ENCODE results near the gene ASH1L.

Gene ASH1L

GRCh38 chr1:155383406-155383805 is 179.2 kb downstream of the ASH1L start:
- ChIA-PET POLR2A (no interaction called here), CTCF (no interaction called here)
- no peak for TF ChIP-seq FOXK2 (IDR thresholded peaks at IDR 0.05)
- no peak for TF ChIP-seq SUZ12 (IDR thresholded peaks at IDR 0.05)
- TF ChIP-seq L3MBTL2 (conservative IDR thresholded peaks at IDR 0.05): no peak
- TF ChIP-seq TARDBP (IDR thresholded peaks at IDR 0.05): no peak
- TF ChIP-seq PKNOX1 (IDR thresholded peaks at IDR 0.05): no peak
- no peak for TF ChIP-seq SP1 (IDR thresholded peaks at IDR 0.05)
- TF ChIP-seq ZNF384 (IDR thresholded peaks at IDR 0.05): no peak
- no peak for TF ChIP-seq ELF4 (IDR thresholded peaks at IDR 0.05)
- TF ChIP-seq CTBP1 (IDR thresholded peaks at IDR 0.05; ENCODE audit: borderline replicate concordance): no peak
- TF ChIP-seq FOXA1 (IDR thresholded peaks at IDR 0.05): no peak
- TF ChIP-seq BHLHE40 (IDR thresholded peaks at IDR 0.05; ENCODE audit: borderline replicate concordance): no peak
- TF ChIP-seq FOXM1 (IDR thresholded peaks at IDR 0.05; ENCODE audit: borderline replicate concordance): no peak
- no peak for TF ChIP-seq ARNT (IDR thresholded peaks at IDR 0.05)
- no peak for TF ChIP-seq LEF1 (IDR thresholded peaks at IDR 0.05; ENCODE audit: borderline replicate concordance)
- no peak for TF ChIP-seq NFRKB (IDR thresholded peaks at IDR 0.05)
- no peak for TF ChIP-seq HDGF (IDR thresholded peaks at IDR 0.05; ENCODE audit: borderline replicate concordance)
- no peak for DNase-seq (ENCODE audit: extremely low spot score)

- no peak for TF ChIP-seq LEF1 (IDR thresholded peaks at IDR 0.05; ENCODE audit: borderline replicate concordance)
- TF ChIP-seq L3MBTL2 (conservative IDR thresholded peaks at IDR 0.05): no peak
- TF ChIP-seq PKNOX1 (IDR thresholded peaks at IDR 0.05): no peak
- TF ChIP-seq NFRKB (IDR thresholded peaks at IDR 0.05): no peak
- no peak for TF ChIP-seq TARDBP (IDR thresholded peaks at IDR 0.05)
- no peak for TF ChIP-seq BHLHE40 (IDR thresholded peaks at IDR 0.05; ENCODE audit: borderline replicate concordance)
- no peak for TF ChIP-seq FOXK2 (IDR thresholded peaks at IDR 0.05)
- no peak for TF ChIP-seq SUZ12 (IDR thresholded peaks at IDR 0.05)
- no peak for TF ChIP-seq CTBP1 (IDR thresholded peaks at IDR 0.05; ENCODE audit: borderline replicate concordance)
- TF ChIP-seq ZNF384 (IDR thresholded peaks at IDR 0.05): no peak
- no peak for TF ChIP-seq FOXA1 (IDR thresholded peaks at IDR 0.05)
- no peak for TF ChIP-seq ELF4 (IDR thresholded peaks at IDR 0.05)
- TF ChIP-seq SP1 (IDR thresholded peaks at IDR 0.05): no peak
- TF ChIP-seq HDGF (IDR thresholded peaks at IDR 0.05; ENCODE audit: borderline replicate concordance): no peak
- TF ChIP-seq ARNT (IDR thresholded peaks at IDR 0.05): no peak
- no peak for TF ChIP-seq FOXM1 (IDR thresholded peaks at IDR 0.05; ENCODE audit: borderline replicate concordance)
- POLR2A ChIA-PET: no interaction called here
- CTCF ChIA-PET: no interaction called here
- peak; percentile 18 for DNase-seq (ENCODE audit: extremely low spot score)
These were observed 182.9 kb downstream of the ASH1L start for GRCh38 chr1:155379631-155380090.

GRCh38 chr1:155379180-155379579 is 183.4 kb downstream of the ASH1L start:
- POLR2A ChIA-PET: no interaction called here
- CTCF ChIA-PET: no interaction called here
- no peak for TF ChIP-seq FOXA1 (IDR thresholded peaks at IDR 0.05)
- no peak for DNase-seq (ENCODE audit: extremely low spot score)

GRCh38 chr1:155360051-155360450 is 202.6 kb downstream of the ASH1L start:
- no peak for DNase-seq (ENCODE audit: extremely low spot score)
- POLR2A ChIA-PET: no interaction called here
- CTCF ChIA-PET: interaction anchor here (0.7 kb wide), 1 partner anchor 1796 kb away, joined by 3 read pairs; no protein-coding TSS in a partner anchor
- no peak for TF ChIP-seq SP1 (IDR thresholded peaks at IDR 0.05)
- TF ChIP-seq FOXA1 (IDR thresholded peaks at IDR 0.05): no peak
- no peak for TF ChIP-seq NFRKB (IDR thresholded peaks at IDR 0.05)
- TF ChIP-seq SUZ12 (IDR thresholded peaks at IDR 0.05): no peak
- TF ChIP-seq CTBP1 (IDR thresholded peaks at IDR 0.05; ENCODE audit: borderline replicate concordance): no peak
- no peak for TF ChIP-seq ELF4 (IDR thresholded peaks at IDR 0.05)
- TF ChIP-seq FOXM1 (IDR thresholded peaks at IDR 0.05; ENCODE audit: borderline replicate concordance): no peak
- no peak for TF ChIP-seq L3MBTL2 (conservative IDR thresholded peaks at IDR 0.05)
- no peak for TF ChIP-seq ZNF384 (IDR thresholded peaks at IDR 0.05)
- no peak for TF ChIP-seq PKNOX1 (IDR thresholded peaks at IDR 0.05)
- TF ChIP-seq FOXK2 (IDR thresholded peaks at IDR 0.05): no peak
- no peak for TF ChIP-seq ARNT (IDR thresholded peaks at IDR 0.05)
- TF ChIP-seq TARDBP (IDR thresholded peaks at IDR 0.05): no peak
- no peak for TF ChIP-seq BHLHE40 (IDR thresholded peaks at IDR 0.05; ENCODE audit: borderline replicate concordance)
- TF ChIP-seq LEF1 (IDR thresholded peaks at IDR 0.05; ENCODE audit: borderline replicate concordance): no peak
- TF ChIP-seq HDGF (IDR thresholded peaks at IDR 0.05; ENCODE audit: borderline replicate concordance): no peak

- CTCF ChIA-PET: no interaction called here
- TF ChIP-seq ARNT (IDR thresholded peaks at IDR 0.05) (no peak), BHLHE40 (IDR thresholded peaks at IDR 0.05; ENCODE audit: borderline replicate concordance) (no peak), HDGF (IDR thresholded peaks at IDR 0.05; ENCODE audit: borderline replicate concordance) (no peak), ZNF384 (IDR thresholded peaks at IDR 0.05) (no peak), FOXA1 (IDR thresholded peaks at IDR 0.05) (no peak), SP1 (IDR thresholded peaks at IDR 0.05) (no peak), NFRKB (IDR thresholded peaks at IDR 0.05) (no peak), TARDBP (IDR thresholded peaks at IDR 0.05) (no peak), SUZ12 (IDR thresholded peaks at IDR 0.05) (no peak), L3MBTL2 (conservative IDR thresholded peaks at IDR 0.05) (no peak), FOXM1 (IDR thresholded peaks at IDR 0.05; ENCODE audit: borderline replicate concordance) (no peak), PKNOX1 (IDR thresholded peaks at IDR 0.05) (no peak), LEF1 (IDR thresholded peaks at IDR 0.05; ENCODE audit: borderline replicate concordance) (no peak), ELF4 (IDR thresholded peaks at IDR 0.05) (no peak), CTBP1 (IDR thresholded peaks at IDR 0.05; ENCODE audit: borderline replicate concordance) (no peak), FOXK2 (IDR thresholded peaks at IDR 0.05) (no peak)
- no peak for DNase-seq (ENCODE audit: extremely low spot score)
- POLR2A ChIA-PET: no interaction called here
These were observed 210.0 kb downstream of the ASH1L start for GRCh38 chr1:155352631-155353030.
